ENCODE measurements around the gene NOLC1.

GRCh38 chr10:102132193-102132562 lies 20.0 kb upstream of the NOLC1 start:
- TF ChIP-seq CTCF (IDR thresholded peaks at IDR 0.05) (no peak), POLR2A (IDR thresholded peaks at IDR 0.05) (no peak)

Data from sigmoid colon (tissue), 3 donors.